Measurements from ENCODE around the gene DNAI1. TPM values are rescaled to one million over a fixed set of nuclear protein-coding genes. Genes with fewer than 3 reads are reported as not detected.
"Not testable (repeated sequence)": the region's sequence is repeated elsewhere in the genome, so short reads cannot be mapped to it uniquely, and the experiment has no call there.

Gene DNAI1
- total RNA-seq, 2 donors from 2014 or later, result 0.29 TPM; not detected in 1

- intact Hi-C loops (cut with DNase I); ATAC-seq; DNase-seq: not testable (repeated sequence)
Measured at GRCh38 chr9:34481620-34482019, 23.0 kb downstream of the DNAI1 start.

GRCh38 chr9:34482746-34483145 is 24.1 kb downstream of the DNAI1 start:
- intact Hi-C loops (cut with DNase I); ATAC-seq; DNase-seq: not testable (repeated sequence)

GRCh38 chr9:34484678-34485077 is 26.1 kb downstream of the DNAI1 start:
- intact Hi-C loops (cut with DNase I), result no loop called here
- ATAC-seq (no peak), DNase-seq (no peak)

- intact Hi-C loops (cut with DNase I), result no loop called here
- no peak for ATAC-seq
Measured at GRCh38 chr9:34485822-34486221, 27.2 kb downstream of the DNAI1 start.

GRCh38 chr9:34486572-34486971 is 28.0 kb downstream of the DNAI1 start:
- DNase-seq, result no peak
- intact Hi-C loops (cut with DNase I), result no loop called here
- ATAC-seq, result no peak

More at GRCh38 chr9:34485822-34486221, 27.2 kb downstream of the DNAI1 start:
- DNase-seq, result no peak

GRCh38 chr9:34490360-34490759 is 31.8 kb downstream of the DNAI1 start:
- DNase-seq (no peak), ATAC-seq (no peak)
- intact Hi-C loops (cut with DNase I), result no loop called here

- no peak for DNase-seq
- ATAC-seq, result no peak
- intact Hi-C loops (cut with DNase I), result no loop called here
Measured at GRCh38 chr9:34490760-34491159, 32.2 kb downstream of the DNAI1 start.

- intact Hi-C loops (cut with DNase I), result no loop called here
- no peak for DNase-seq
- ATAC-seq, result no peak
Measured at GRCh38 chr9:34491596-34491995, 33.0 kb downstream of the DNAI1 start.

- ATAC-seq, result no peak
- no peak for DNase-seq
- intact Hi-C loops (cut with DNase I), result no loop called here
Measured at GRCh38 chr9:34492051-34492450, 33.4 kb downstream of the DNAI1 start.

- intact Hi-C loops (cut with DNase I), result no loop called here
- peak; percentile 65 for DNase-seq
- peak; percentile 72 to 73 for ATAC-seq
Measured at GRCh38 chr9:34493972-34494535, 35.4 kb downstream of the DNAI1 start.

GRCh38 chr9:34496149-34496712 is 37.6 kb downstream of the DNAI1 start:
- DNase-seq, result no peak
- ATAC-seq, result no peak
- intact Hi-C loops (cut with DNase I), result loop anchor here (5.0 kb wide), 2 partner anchors 59 to 79 kb away; no protein-coding TSS in a partner anchor

- DNase-seq (no peak), ATAC-seq (no peak)
- intact Hi-C loops (cut with DNase I), result loop anchor here (2.0 to 5.0 kb wide), 3 partner anchors 61 to 81 kb away; no protein-coding TSS in a partner anchor
Measured at GRCh38 chr9:34498553-34498952, 39.9 kb downstream of the DNAI1 start.

- ATAC-seq, result no peak
- intact Hi-C loops (cut with DNase I), result loop anchor here (2.0 to 5.0 kb wide), 3 partner anchors 62 to 82 kb away; no protein-coding TSS in a partner anchor
- DNase-seq, result no peak
Measured at GRCh38 chr9:34499076-34499475, 40.5 kb downstream of the DNAI1 start.

GRCh38 chr9:34500623-34501267 is 42.1 kb downstream of the DNAI1 start:
- peak; percentile 47 for DNase-seq
- ATAC-seq, result peak in 1 of 2 donors; percentile 53
- intact Hi-C loops (cut with DNase I), result loop anchor here (2.0 to 10.0 kb wide), 4 partner anchors 92 to 166 kb away; no protein-coding TSS in a partner anchor

GRCh38 chr9:34501372-34501771 is 42.8 kb downstream of the DNAI1 start:
- DNase-seq (no peak), ATAC-seq (no peak)
- intact Hi-C loops (cut with DNase I), result loop anchor here (2.0 to 10.0 kb wide), 4 partner anchors 91 to 167 kb away; no protein-coding TSS in a partner anchor

GRCh38 chr9:34501889-34502425 is 43.4 kb downstream of the DNAI1 start:
- DNase-seq (peak; percentile 72), ATAC-seq (peak; percentile 85 to 86)
- intact Hi-C loops (cut with DNase I), result loop anchor here (2.0 to 10.0 kb wide), 4 partner anchors 90 to 167 kb away; no protein-coding TSS in a partner anchor

GRCh38 chr9:34502471-34502870 is 43.9 kb downstream of the DNAI1 start:
- intact Hi-C loops (cut with DNase I), result loop anchor here (5.0 to 10.0 kb wide), 3 partner anchors 90 to 168 kb away; no protein-coding TSS in a partner anchor
- DNase-seq, result no peak
- ATAC-seq, result no peak

- DNase-seq, result no peak
- ATAC-seq, result no peak
- intact Hi-C loops (cut with DNase I), result loop anchor here (5.0 to 10.0 kb wide), 3 partner anchors 89 to 168 kb away; no protein-coding TSS in a partner anchor
Measured at GRCh38 chr9:34502891-34503290, 44.3 kb downstream of the DNAI1 start.

- DNase-seq (no peak), ATAC-seq (no peak)
- intact Hi-C loops (cut with DNase I), result loop anchor here (5.0 to 10.0 kb wide), 3 partner anchors 89 to 169 kb away; no protein-coding TSS in a partner anchor
Measured at GRCh38 chr9:34503406-34503805, 44.8 kb downstream of the DNAI1 start.
